ENCODE measurements around the gene MYL7. TPM values are rescaled to one million over a fixed set of nuclear protein-coding genes. Genes with fewer than 3 reads are reported as not detected.

MYL7 gene
- polyA plus RNA-seq, 2 of the 4 experiments (the other 2 are of a cell fraction) = not detected

DNA sequence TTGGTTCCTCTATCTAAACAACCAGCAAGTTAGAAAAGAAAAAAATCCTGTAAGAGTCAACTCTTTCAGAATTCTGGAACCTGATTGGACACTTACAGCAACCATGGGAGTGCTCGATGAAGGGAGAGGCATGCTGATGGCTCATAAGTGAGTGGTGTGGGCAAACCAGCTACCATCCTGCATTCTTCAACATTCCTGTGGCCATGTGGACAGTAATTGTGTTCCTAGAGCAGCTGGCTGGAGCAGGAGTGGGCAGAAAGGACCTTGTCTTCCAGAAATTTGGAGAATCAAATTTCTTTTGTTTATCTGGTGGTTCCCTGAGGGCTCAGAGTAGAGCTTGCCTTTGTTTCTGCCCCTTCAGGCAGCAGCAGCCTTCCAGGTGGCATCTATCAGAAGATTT, 22.5 kb upstream of the MYL7 start:
- Histone ChIP-seq H3K4me2 (no peak overlapping the region), H3K9me3 (no peaks in the 10 kb centered on the region), H3K4me3 (no peak overlapping the region), H3K4me1 (no peaks in the 10 kb centered on the region), H3K27ac (no peak overlapping the region)
- FAIRE-seq (no peak), ATAC-seq (0 out of 6 replicates have a peak, but pooled peaks of 1 of the 2 experiments have one; percentile 31), DNase-seq (ENCODE audit: low read depth in 1 of 2, low spot score in 1 of 2) (no peak)
- CTCF ChIA-PET = interaction anchor here (0.9 to 1.5 kb wide), 4 partner anchors 8 to 77 kb away, joined by 3 to 4 read pairs (median 3); no protein-coding TSS in a partner anchor
- POLR2A ChIA-PET = no interaction called here
- TF ChIP-seq SMC3 (IDR thresholded peaks at IDR 0.05) (no peak), FOSB (CRISPR knock-in tag; IDR thresholded peaks at IDR 0.05) (no peak), EHMT2 (IDR thresholded peaks at IDR 0.05; ENCODE audit: low read depth) (no peak), RCOR1 (IDR thresholded peaks at IDR 0.05; ENCODE audit: low read depth, low read length) (no peak), RAD21 (conservative IDR thresholded peaks at IDR 0.05 in 1 of 2, IDR thresholded peaks at IDR 0.05 in 1 of 2) (no peak), ZSCAN20 (CRISPR knock-in tag; IDR thresholded peaks at IDR 0.05) (no peak), ZFP36 (IDR thresholded peaks at IDR 0.05; ENCODE audit: borderline replicate concordance, partially characterized antibody) (no peak), CBX8 (IDR thresholded peaks at IDR 0.05) (no peak), CHD4 (IDR thresholded peaks at IDR 0.05; ENCODE audit: borderline replicate concordance) (no peak)
- TF ChIP-seq, protein P1, sequence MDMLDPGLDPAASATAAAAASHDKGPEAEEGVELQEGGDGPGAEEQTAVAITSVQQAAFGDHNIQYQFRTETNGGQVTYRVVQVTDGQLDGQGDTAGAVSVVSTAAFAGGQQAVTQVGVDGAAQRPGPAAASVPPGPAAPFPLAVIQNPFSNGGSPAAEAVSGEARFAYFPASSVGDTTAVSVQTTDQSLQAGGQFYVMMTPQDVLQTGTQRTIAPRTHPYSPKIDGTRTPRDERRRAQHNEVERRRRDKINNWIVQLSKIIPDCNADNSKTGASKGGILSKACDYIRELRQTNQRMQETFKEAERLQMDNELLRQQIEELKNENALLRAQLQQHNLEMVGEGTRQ (IDR thresholded peaks at IDR 0.05) = no peak
- TF ChIP-seq, protein P2, sequence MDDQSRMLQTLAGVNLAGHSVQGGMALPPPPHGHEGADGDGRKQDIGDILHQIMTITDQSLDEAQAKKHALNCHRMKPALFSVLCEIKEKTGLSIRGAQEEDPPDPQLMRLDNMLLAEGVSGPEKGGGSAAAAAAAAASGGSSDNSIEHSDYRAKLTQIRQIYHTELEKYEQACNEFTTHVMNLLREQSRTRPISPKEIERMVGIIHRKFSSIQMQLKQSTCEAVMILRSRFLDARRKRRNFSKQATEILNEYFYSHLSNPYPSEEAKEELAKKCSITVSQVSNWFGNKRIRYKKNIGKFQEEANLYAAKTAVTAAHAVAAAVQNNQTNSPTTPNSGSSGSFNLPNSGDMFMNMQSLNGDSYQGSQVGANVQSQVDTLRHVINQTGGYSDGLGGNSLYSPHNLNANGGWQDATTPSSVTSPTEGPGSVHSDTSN (IDR thresholded peaks at IDR 0.05) = no peak
- TF ChIP-seq, protein P3, sequence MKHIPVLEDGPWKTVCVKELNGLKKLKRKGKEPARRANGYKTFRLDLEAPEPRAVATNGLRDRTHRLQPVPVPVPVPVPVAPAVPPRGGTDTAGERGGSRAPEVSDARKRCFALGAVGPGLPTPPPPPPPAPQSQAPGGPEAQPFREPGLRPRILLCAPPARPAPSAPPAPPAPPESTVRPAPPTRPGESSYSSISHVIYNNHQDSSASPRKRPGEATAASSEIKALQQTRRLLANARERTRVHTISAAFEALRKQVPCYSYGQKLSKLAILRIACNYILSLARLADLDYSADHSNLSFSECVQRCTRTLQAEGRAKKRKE (CRISPR knock-in tag; IDR thresholded peaks at IDR 0.05; ENCODE audit: low read depth) = no peak
- TF ChIP-seq, protein P4, sequence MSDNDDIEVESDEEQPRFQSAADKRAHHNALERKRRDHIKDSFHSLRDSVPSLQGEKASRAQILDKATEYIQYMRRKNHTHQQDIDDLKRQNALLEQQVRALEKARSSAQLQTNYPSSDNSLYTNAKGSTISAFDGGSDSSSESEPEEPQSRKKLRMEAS (IDR thresholded peaks at IDR 0.05) = no peak
- 23% methylated on average over 1 of the region's 1 CpG for WGBS (ENCODE audit: missing lambda C conversion rate)

DNA sequence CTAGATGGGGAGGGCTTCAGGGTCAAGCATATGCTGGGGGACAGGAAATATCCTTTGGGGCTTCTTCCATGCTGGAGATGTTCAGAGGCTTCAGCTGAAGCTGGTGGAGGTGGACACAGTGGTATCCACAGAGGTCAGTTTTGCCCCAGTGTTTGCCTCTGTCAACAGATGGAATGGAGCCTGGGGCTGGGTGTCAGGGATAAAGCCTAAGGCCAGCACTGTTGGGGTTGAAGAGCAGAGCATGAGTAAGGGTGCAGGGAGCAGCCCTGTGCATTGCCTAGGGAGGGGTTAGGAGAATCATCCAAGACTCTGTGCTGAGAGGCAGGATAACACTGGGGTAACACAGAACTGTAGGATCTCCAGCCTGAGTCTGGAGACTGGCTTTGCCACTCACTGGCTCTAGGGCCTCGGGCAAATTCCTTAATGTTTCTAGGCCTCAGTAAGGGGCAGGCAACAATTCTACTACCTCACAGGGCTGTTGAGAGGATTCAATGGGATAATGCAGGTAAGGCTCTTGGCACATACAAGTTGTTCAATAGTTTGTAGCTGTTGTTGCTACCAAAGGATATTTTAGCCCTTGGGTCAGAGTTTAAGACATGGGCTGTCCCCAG, 21.8 kb upstream of the MYL7 start:
- H3K4me2 ChIP-seq = no peak overlapping the region
- ATAC-seq = peak in 1 of 2 experiments; percentile 18; a peak in 2 of 6 replicates
- H3K27ac ChIP-seq = no peak overlapping the region
- H3K4me3 ChIP-seq = no peak overlapping the region
- DNase-seq (ENCODE audit: low read depth in 1 of 2, low spot score in 1 of 2) = no peak
- no peak for FAIRE-seq
- ChIA-PET POLR2A (no interaction called here), CTCF (interaction anchor here (0.6 to 1.5 kb wide), 5 partner anchors 9 to 78 kb away, joined by 3 to 4 read pairs (median 3); no protein-coding TSS in a partner anchor)
- WGBS (ENCODE audit: missing lambda C conversion rate) = 29% methylated on average over 1 of the region's 1 CpG
- TF ChIP-seq, protein P5, sequence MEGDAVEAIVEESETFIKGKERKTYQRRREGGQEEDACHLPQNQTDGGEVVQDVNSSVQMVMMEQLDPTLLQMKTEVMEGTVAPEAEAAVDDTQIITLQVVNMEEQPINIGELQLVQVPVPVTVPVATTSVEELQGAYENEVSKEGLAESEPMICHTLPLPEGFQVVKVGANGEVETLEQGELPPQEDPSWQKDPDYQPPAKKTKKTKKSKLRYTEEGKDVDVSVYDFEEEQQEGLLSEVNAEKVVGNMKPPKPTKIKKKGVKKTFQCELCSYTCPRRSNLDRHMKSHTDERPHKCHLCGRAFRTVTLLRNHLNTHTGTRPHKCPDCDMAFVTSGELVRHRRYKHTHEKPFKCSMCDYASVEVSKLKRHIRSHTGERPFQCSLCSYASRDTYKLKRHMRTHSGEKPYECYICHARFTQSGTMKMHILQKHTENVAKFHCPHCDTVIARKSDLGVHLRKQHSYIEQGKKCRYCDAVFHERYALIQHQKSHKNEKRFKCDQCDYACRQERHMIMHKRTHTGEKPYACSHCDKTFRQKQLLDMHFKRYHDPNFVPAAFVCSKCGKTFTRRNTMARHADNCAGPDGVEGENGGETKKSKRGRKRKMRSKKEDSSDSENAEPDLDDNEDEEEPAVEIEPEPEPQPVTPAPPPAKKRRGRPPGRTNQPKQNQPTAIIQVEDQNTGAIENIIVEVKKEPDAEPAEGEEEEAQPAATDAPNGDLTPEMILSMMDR (IDR thresholded peaks at IDR 0.05) = no peak
- TF ChIP-seq HOXA7 (CRISPR knock-in tag; IDR thresholded peaks at IDR 0.05) = no peak
- H3K4me1 ChIP-seq = no peaks in the 10 kb centered on the region
- H3K9me3 ChIP-seq = no peaks in the 10 kb centered on the region

DNA sequence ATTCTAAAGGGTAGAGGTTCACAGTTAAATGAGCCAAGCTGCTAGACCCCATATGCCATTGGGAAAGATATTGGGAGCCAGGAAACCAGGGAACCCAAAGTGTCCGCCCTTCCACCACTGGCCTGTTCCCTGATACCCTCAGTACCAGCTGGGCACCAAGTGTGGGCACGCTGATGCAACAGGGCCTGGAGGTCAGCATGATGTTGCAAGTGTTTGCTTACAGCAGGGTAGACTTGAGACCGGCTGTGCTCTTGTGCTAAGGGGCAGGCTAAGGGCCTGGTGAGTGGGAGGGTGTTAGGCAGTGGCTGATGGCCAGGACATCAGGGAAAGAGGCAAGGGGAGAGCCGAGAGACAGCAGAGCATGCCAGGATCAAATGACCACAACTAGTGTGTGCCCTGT, 21.0 kb upstream of the MYL7 start:
- 49% methylated on average over 4 of the region's 4 CpGs for WGBS (ENCODE audit: missing lambda C conversion rate)
- CTCF ChIA-PET = no interaction called here
- no peak for ATAC-seq
- Histone ChIP-seq H3K4me1 (no peaks in the 10 kb centered on the region), H3K27ac (no peak overlapping the region), H3K9me3 (no peaks in the 10 kb centered on the region), H3K4me3 (no peak overlapping the region), H3K4me2 (no peak overlapping the region)
- POLR2A ChIA-PET = no interaction called here
- DNase-seq (ENCODE audit: low read depth in 1 of 2, low spot score in 1 of 2) = no peak
- no peak for FAIRE-seq
- TF ChIP-seq ZFP36 (IDR thresholded peaks at IDR 0.05; ENCODE audit: borderline replicate concordance, partially characterized antibody) = no peak
- TF ChIP-seq, protein P2 (IDR thresholded peaks at IDR 0.05) = no peak
- TF ChIP-seq, protein P5 (IDR thresholded peaks at IDR 0.05) = no peak
- no peak for TF ChIP-seq HOXB13 (CRISPR knock-in tag; IDR thresholded peaks at IDR 0.05; ENCODE audit: low read depth)
- TF ChIP-seq PHF8 (IDR thresholded peaks at IDR 0.05; ENCODE audit: borderline replicate concordance, low read depth) = no peak
- TF ChIP-seq, protein P6, sequence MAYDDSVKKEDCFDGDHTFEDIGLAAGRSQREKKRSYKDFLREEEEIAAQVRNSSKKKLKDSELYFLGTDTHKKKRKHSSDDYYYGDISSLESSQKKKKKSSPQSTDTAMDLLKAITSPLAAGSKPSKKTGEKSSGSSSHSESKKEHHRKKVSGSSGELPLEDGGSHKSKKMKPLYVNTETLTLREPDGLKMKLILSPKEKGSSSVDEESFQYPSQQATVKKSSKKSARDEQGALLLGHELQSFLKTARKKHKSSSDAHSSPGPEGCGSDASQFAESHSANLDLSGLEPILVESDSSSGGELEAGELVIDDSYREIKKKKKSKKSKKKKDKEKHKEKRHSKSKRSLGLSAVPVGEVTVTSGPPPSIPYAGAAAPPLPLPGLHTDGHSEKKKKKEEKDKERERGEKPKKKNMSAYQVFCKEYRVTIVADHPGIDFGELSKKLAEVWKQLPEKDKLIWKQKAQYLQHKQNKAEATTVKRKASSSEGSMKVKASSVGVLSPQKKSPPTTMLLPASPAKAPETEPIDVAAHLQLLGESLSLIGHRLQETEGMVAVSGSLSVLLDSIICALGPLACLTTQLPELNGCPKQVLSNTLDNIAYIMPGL (CRISPR knock-in tag; IDR thresholded peaks at IDR 0.05; ENCODE audit: borderline replicate concordance) = no peak
